ENCODE results near the gene KCNT1.

The KCNT1 gene

GRCh38 chr9:135747311-135747710 lies 45.3 kb downstream of the KCNT1 start:
- H3K4me3 ChIP-seq (ENCODE audit: low read length): no peak overlapping the region
- no peaks in the 10 kb centered on the region for H3K4me1 ChIP-seq (ENCODE audit: control insufficient read depth, low read length)
- no peaks in the 10 kb centered on the region for H3K79me2 ChIP-seq (ENCODE audit: control insufficient read depth, low read length)
- H3K27me3 ChIP-seq (ENCODE audit: control insufficient read depth, low read length): no peaks in the 10 kb centered on the region
- H3K9me3 ChIP-seq (ENCODE audit: control insufficient read depth, insufficient read depth, low read length): no peaks in the 10 kb centered on the region
- H3K27ac ChIP-seq (ENCODE audit: low read depth, low read length): no peak overlapping the region
- H4K20me1 ChIP-seq (ENCODE audit: control insufficient read depth, insufficient read depth, low read depth, low read length): no peaks in the 10 kb centered on the region
- no peaks in the 10 kb centered on the region for H3K36me3 ChIP-seq (ENCODE audit: control insufficient read depth, low read length)
- H3K4me2 ChIP-seq (ENCODE audit: low read length): no peak overlapping the region
- H3K9me2 ChIP-seq (replicated peaks; ENCODE audit: control insufficient read depth, low read length): no peaks in the 10 kb centered on the region
- TF ChIP-seq CTCF (IDR thresholded peaks at IDR 0.05; ENCODE audit: low read depth, low read length, poor library complexity, severe bottlenecking) (no peak), EZH2phosphoT487 (IDR thresholded peaks at IDR 0.05; ENCODE audit: borderline replicate concordance, low read length) (no peak)
- H3F3A ChIP-seq (ENCODE audit: control insufficient read depth, insufficient read depth): no peaks in the 10 kb centered on the region

GRCh38 chr9:135748676-135749075 lies 46.7 kb downstream of the KCNT1 start:
- Histone ChIP-seq H3F3A (ENCODE audit: control insufficient read depth, insufficient read depth) (no peaks in the 10 kb centered on the region), H3K36me3 (ENCODE audit: control insufficient read depth, low read length) (no peaks in the 10 kb centered on the region), H3K4me1 (ENCODE audit: control insufficient read depth, low read length) (no peaks in the 10 kb centered on the region), H3K4me3 (ENCODE audit: low read length) (no peak overlapping the region), H3K27ac (ENCODE audit: low read depth, low read length) (no peak overlapping the region), H3K27me3 (ENCODE audit: control insufficient read depth, low read length) (no peaks in the 10 kb centered on the region), H3K79me2 (ENCODE audit: control insufficient read depth, low read length) (no peaks in the 10 kb centered on the region), H3K9me2 (replicated peaks; ENCODE audit: control insufficient read depth, low read length) (no peaks in the 10 kb centered on the region), H3K9me3 (ENCODE audit: control insufficient read depth, insufficient read depth, low read length) (no peaks in the 10 kb centered on the region), H4K20me1 (ENCODE audit: control insufficient read depth, insufficient read depth, low read depth, low read length) (no peaks in the 10 kb centered on the region), H3K4me2 (ENCODE audit: low read length) (no peak overlapping the region)
- no peak for TF ChIP-seq CTCF (IDR thresholded peaks at IDR 0.05; ENCODE audit: low read depth, low read length, poor library complexity, severe bottlenecking)
- TF ChIP-seq EZH2phosphoT487 (IDR thresholded peaks at IDR 0.05; ENCODE audit: borderline replicate concordance, low read length): no peak

- TF ChIP-seq CTCF (IDR thresholded peaks at IDR 0.05; ENCODE audit: low read depth, low read length, poor library complexity, severe bottlenecking): no peak
- no peak overlapping the region for H3K27ac ChIP-seq (ENCODE audit: low read depth, low read length)
These were observed 47.4 kb downstream of the KCNT1 start for GRCh38 chr9:135749171-135750045.

More at GRCh38 chr9:135749171-135750045, 47.4 kb downstream of the KCNT1 start:
- Histone ChIP-seq H3K9me2 (replicated peaks; ENCODE audit: control insufficient read depth, low read length) (no peaks in the 10 kb centered on the region), H4K20me1 (ENCODE audit: control insufficient read depth, insufficient read depth, low read depth, low read length) (no peaks in the 10 kb centered on the region), H3K4me2 (ENCODE audit: low read length) (no peak overlapping the region), H3K4me3 (ENCODE audit: low read length) (no peak overlapping the region), H3K4me1 (ENCODE audit: control insufficient read depth, low read length) (no peaks in the 10 kb centered on the region), H3F3A (ENCODE audit: control insufficient read depth, insufficient read depth) (no peaks in the 10 kb centered on the region), H3K9me3 (ENCODE audit: control insufficient read depth, insufficient read depth, low read length) (no peaks in the 10 kb centered on the region), H3K79me2 (ENCODE audit: control insufficient read depth, low read length) (no peaks in the 10 kb centered on the region), H3K36me3 (ENCODE audit: control insufficient read depth, low read length) (no peaks in the 10 kb centered on the region), H3K27me3 (ENCODE audit: control insufficient read depth, low read length) (no peaks in the 10 kb centered on the region)

All from DOHH2 (cell line).